GM18861 (cell line): ENCODE measurements around the gene MID1.

Experiments
- ATAC-seq: cut with Tn5 transposase; IDR thresholded peaks from one replicate; pipeline ENCODE4 v1.9.1; 2021; ENCODE audit not compliant: unreplicated experiment

The MID1 gene

DNA sequence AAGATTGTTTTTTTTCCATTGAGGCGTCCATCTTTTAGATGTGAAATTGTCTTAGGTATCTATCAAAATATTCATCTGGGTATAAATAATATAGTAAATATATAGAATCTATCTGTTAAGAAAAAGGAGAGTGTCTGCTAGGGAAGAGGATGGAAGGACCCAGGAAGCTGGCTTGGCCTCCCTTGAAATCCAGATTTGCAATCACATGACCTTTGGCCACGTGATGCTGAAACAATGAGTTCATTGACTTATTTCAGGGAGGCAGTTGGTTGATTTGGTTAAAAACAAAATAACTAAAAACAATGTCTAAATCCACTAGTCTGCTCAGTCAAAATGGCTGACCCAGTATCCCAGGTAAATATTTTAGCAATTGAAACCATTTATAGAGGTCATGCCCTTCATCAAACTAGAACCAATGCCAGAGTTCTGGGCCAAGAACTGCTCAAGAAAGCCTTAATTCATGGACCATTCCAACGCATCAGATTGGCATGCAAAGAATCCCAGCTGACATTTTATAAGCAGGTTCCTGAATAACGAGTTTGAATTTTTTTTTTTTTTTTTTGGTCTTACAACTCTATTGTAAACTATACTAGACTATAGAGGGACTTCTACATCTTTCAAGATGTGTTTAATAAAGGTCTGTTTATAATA is 172.7 kb downstream of the MID1 start:
- no peak for ATAC-seq

DNA sequence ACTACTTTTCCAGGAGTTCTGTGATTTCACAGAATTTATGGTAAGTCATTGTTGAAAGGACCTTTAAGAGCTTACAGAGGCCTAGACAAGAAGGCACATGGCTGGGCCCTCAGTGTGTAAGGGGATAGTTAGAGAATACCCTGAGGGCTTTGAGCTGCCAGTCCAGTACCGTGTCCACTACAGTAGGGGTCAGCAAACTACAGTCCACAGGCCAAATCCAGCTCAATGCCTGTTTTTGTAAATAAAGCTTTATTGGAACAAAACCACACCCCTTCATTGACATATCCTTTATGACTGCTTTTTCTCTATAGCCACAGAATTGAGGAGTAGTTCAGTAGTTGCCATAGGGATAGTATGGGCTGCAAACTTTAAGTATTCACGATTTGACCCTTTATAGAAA is 176.2 kb downstream of the MID1 start:
- no peak for ATAC-seq

DNA sequence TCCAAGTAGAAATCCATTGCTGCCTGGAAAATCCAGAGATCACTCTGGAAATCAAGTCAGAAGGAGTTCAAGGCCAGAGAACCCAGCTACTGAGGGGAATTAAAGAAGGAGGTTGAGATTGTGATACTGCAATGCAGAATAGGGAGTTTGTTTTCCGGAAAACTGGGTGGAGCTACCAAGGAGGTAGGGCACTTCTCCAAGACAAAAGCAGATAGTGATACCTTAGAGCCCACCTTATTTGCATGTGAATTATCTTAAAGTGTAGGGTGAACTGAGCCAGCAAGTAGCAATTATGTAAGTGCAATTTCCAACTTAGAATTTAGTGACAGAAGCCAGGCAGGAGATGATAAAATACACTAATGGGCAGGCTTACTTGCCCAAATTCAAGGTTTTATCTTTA is 178.9 kb downstream of the MID1 start:
- ATAC-seq: no peak

DNA sequence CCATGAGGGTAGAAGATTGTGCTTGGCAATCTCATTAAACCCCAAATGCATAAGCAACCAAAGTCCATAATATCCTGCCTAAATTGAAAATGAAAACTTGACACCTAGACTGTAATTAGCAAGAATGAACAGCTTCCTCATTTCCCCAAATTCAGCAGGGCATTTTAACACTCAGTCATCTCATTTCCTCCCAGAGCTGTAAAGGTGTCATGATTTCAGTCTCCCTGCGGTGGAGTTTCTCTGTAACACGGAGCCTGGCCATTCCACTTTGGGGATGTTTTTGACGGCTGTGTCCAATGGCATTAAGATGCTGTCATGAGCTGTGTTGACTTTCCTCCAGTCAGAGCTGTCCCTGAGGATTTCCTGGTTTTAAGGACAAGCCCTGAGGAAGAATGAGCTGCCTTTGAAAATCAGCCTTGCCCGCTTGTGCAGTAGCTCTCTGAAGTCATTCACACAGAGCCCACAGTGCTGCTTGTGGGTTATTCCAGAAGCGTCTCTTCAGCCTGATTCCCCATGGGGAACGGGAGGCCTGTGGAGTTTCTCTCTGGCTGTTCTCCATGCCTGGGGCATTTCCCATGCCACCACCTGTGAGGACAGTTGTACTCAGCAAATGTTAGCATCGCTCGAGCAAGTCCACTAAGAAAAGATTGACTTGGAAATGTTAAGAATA is 187.0 kb downstream of the MID1 start:
- ATAC-seq: no peak

DNA sequence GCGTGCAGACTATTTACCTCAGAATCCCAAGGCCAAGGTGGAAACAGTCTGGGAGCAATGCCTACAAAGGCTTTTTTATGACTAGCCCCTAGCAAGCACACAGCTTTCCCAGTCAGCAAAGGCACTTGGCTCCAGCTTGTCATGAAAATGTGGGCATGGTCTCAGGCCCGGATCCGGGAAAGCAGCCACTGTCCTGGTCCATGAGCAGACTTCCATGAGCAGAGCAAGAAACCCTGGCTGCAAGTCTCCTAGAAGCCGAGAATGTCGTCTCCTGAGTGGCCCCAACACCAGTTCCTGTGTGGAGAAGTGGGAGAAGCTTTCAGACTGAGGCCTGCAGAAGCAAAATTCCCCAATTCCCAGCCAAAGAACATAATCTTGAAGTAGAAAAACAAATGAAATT is 190.5 kb downstream of the MID1 start:
- no peak for ATAC-seq

DNA sequence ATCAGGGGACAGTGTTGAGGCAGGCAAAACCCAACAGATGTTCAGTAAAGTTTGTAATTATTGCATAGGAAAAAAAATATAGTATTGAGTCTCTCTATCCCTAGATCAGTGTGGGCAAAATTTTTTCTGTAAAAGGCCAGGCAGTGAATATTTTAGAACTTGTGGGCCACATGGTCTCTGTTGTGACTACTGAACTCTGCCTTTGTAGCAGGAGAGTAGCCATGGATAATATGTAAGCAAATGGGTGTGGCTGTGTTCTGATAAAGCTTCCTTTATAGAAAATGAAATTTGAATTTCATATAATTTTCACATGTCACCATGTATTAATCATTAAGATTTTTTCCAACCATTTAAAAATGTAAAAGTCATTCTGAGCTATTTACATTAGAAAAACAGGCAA is 193.1 kb downstream of the MID1 start:
- no peak for ATAC-seq

DNA sequence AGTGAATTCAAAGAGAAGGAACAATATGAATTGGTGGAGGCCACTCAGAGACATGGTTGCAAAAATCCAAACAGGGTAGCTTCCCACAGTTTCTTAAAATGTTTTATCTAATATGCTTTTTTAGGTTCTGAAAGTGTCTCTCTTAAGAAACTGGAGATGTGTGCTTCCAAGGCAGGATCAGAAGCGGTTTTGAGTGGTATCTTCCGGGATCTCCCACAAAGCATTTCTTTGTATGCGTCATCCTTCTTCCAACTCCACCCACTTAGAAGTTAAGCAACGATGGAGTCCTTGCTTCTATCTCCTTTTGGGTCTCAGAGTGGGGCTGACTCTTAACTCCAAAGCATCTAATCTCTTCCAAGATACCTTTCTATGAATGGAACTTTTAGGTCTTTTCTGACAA is 196.7 kb downstream of the MID1 start:
- ATAC-seq: no peak

DNA sequence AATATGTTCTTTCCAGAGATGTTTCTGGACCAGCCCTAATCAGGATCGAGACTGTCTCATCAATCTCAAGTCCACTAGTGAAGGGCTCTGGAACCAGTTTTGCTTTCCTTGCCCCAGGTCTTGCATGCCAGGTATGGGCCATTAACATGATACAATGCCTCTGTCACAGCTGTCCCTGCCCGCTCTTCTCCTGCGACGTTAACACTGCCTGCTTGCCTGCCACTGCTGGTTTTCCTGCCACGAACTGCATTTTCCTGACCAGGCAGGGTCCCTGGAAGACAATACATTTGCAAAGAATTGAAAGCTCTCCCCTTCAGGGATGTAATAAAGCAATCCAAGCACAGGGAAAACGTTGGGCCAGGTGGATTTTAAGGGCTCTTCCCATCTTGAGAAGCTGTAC is 200.3 kb downstream of the MID1 start:
- ATAC-seq: no peak

DNA sequence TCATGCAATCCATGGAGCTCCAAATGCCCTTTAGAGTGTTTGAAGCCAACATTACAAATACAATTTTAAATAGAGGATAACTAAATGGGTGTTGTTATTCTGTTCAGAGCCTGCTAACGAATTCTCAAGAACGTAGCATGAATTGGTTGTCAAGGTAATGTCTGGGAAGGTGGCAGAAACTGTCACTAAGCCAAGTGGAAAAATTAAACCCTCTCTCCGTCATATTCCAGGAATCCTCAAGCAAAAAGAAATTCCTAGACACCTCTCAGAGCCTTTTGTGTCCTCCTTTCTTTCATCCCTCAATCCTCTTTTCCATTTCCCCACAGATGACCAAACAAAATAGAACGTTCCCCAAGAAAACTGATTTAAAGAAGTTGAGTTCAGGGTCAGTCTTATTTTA is 204.0 kb downstream of the MID1 start:
- ATAC-seq: no peak

DNA sequence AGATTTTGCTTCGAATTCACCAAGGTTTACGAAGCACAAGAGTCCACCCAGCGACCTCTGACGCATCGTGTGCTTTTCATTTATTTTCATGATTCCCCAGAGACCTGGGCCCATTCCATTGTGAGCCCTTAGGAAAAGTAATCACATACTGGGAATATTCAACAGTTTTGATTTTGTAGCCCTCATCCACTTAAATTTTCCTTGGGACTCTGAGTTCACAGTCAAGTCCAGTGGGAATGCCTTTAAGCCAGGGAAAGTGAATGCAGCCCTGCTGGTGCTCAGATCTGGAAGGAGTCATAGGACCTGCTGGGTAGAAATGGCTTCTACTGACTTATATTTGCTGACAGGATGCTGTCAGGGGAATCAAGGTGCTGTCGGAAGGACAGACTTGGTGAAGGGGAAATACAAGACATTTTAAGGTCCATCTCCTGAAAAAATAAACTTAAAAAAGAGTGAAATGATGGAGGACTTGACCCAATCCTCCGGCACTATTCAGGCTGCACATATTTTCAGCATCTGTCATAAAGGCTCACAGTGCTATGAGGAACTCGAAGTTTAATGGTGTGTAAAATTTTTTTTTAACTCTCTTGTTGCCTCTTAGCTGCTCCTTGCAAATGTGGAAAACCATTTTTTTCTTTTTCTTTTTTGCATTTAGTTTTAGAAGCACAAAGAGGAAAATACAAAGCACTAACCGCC is 204.9 kb downstream of the MID1 start:
- ATAC-seq: no peak

DNA sequence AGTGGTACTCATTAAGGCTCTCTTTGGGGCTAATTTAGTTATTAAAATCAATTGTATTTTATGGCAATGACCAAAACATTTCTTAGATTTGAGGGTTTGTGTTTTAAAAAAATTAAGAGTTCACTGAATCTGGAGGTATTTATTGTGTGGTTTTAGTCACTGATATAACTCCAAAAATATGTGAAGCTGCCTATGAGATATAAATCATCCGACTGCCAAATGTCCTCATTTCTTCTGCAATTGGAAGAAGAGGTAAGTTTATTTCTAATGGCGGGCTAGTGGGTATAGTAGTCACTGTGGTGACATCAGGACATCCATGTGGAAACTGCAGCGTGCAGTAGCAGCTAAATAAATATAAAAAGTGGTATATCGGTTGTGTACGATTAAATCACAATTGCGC is 205.5 kb downstream of the MID1 start:
- no peak for ATAC-seq

DNA sequence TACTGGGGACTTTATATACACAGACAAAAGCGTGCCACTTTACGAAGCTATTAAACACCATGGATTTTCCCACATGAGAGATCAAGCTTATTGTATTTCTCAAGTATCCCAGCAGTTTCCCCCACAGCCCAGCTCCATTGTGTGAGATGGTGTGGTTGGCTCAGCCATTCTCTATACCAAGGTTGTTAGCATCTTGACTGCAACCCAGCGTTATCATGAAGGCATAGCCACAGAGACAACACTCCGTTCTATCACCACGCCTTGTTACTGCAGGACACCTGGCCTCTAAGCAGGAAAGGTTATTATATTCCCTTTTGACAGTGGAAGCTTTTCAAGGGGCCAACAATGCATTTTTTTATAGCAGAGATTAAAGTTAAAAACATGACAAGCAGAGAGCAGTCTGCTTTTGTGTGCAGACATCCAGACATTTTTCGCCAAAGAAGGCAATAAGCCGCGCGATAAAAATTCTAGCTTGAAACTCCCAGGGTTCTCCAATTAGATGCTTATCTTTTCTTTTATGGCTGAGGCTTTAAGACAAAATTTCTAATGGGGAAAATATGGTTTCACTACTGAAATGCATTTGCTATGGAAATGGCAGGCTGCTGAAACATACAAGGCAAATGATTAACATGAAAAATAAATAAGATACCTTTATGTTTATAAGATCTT is 206.1 kb downstream of the MID1 start:
- ATAC-seq: no peak

DNA sequence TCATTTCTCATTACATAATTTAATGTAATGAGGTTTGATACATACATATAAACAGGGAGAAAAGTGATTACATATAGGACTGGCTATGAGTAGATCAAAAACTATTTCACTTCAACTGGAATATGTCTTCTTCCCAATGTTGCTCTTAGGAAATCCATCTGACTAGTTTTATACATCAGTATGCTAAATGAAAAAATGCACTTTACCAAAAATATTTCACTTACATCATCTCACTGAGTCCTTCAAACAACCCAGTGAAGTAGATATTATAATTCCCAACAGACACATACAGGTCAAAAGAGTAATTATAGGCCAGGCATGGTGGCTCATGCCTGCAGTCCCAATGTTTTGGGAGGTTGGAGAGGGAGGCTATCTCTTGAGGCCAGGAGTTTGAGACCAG is 215.9 kb downstream of the MID1 start:
- ATAC-seq: no peak

DNA sequence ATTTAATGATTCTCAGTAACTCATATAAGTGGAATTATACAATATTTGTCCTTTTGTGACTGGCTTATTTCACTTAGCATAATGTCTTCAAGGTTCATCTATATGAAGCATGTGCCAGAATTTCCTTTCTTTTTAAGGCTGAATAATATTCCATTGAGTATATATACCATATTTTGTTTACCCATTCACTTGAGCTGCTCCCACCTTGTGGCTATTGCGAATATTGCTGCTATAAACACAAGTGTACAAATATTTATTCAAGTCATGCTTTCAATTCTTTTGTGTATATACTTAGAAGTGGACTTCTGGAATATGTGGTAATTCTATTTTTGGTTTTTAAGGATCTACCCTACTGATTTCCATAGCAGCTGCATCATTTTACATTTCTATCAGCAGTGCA is 219.1 kb downstream of the MID1 start:
- no peak for ATAC-seq

DNA sequence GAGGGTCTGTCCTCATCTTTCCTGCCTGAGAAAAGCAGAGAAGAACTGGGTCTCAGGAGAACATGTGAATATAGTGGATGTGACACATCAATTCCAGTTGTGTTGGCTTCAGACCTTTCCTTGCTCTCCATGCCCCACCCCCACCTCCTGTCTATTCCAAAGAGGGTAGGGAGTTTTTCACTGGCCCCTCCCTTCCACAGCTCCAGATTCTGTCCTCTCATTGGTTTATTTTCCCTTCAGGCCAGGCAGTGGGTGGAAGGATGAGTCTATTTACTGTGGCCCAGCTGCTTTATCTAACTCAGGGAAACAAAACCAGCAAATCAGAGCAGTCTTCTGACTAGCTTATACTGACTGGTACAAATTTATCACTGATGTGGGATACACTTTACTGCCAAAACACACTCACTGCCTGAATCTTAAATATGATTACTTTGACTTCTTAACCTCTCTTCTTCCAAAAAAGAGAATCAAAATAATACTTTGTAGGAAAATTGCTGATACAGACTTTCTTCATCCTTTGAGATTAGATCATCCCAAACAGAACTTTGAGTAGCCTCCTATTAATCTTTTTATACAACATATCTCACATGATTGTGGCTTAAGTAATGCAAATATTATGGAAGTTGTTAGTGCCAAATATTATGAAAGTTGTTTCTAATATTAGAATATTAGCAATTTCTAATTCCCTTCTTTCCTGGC is 221.2 kb downstream of the MID1 start:
- no peak for ATAC-seq

DNA sequence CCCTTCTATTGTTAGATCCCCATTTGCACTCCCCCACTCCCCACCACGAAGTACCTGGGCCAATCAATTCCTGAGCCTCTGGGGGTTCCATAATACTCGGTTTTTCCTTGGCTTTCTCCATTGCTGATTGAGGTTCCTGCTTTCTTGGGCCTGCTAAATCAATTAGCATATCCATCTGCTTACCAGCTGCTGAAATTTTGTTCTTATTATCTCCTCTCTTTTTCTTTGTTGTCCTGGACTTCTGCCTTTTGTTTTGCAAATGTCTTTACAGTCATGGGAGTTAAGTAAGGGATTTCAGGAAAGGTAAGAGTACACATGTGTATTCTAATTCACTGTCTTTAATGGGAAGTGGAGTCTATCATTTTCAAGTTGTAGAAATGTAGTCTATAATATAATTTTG is 222.2 kb downstream of the MID1 start:
- ATAC-seq: no peak

DNA sequence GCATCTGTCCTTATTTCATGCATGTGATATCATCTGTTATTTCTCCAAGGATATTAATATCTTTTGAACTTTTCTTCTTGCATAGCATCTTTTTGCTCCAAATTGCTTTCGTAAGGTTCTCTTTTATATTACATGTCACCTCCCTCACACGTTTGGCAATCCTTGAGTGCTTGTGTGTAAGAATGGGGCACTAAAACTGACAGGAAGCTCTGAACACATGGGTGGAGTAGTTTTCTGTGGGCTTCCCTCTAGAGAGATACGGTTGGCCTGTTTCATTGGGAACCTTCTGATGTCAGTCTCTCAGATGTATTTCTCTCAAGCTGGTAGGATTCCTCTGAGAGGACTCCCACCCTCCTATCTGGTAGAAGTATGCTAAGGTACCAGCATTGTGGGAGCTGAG is 223.0 kb downstream of the MID1 start:
- ATAC-seq: no peak

DNA sequence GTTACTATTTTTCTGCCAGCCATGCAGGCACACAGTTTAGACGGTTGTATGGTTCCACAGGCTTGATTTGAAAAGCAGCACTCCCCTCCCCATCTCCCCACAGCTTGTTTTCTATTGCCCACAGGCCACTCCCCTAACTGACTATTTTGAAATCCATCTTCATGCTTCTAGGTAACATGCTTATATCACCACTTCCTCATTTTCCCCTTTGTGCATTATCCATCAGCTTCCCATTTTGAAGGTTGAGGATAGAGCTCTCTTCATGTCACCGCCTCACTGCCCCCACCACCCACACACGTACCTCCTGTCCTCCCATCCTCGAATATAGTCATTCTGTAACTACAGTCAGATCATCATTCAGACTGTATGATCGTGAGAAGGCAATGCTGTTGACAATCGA is 224.7 kb downstream of the MID1 start:
- no peak for ATAC-seq
